ENCODE data around the gene UNC5A. TPM values are rescaled to one million over a fixed set of nuclear protein-coding genes. Genes with fewer than 3 reads are reported as not detected.
A peak's percentile ranks its signal among the peaks of the same experiment; 100 is the strongest.

UNC5A gene
- total RNA-seq, 4 donors from 2014 or later = 0.34 to 0.67 (median 0.67) TPM; not detected in 1

- Histone ChIP-seq H3K4me3 (replicated peaks in 1 of 3) (no peak overlapping the region), H3K27me3 (no peaks in the 10 kb centered on the region), H3K4me1 (peaks cover 0 to 5% of the 10 kb centered on the region in 2 donors), H3K36me3 (no peaks in the 10 kb centered on the region), H3K27ac (no peak overlapping the region), H3K9me3 (no peaks in the 10 kb centered on the region)
- no peak for TF ChIP-seq CTCF (IDR thresholded peaks at IDR 0.05)
- TF ChIP-seq POLR2A (IDR thresholded peaks at IDR 0.05) = no peak
- no peak for DNase-seq
- intact Hi-C loops (cut with DNase I) = no loop called here
- 85 to 91% methylated on average over 8 of the region's 8 CpGs for WGBS, 2 donors
Observed at GRCh38 chr5:176778921-176779465, 31.4 kb upstream of the UNC5A start.

DNA sequence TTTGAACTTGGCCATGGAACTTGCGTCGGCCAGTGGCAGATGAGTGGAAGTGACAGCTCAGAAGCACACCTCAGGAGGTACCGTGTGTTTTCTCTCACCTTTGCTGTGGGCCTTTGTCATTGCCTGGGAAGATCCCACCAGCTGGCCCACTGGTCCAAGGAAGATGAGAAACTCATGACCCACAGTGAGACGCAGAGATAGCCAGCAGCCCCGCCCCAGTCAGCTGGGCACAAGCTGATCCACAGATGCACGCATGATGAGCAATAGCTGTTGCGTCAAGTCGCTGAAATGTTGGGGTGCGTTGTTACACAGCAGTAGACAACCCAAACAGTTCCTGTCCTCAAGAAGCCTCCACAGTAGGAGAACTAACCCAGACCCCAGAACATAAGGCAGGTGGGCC is 30.8 kb upstream of the UNC5A start:
- WGBS, 2 donors = 89% methylated on average over 8 to 9 of the region's 9 CpGs
- Histone ChIP-seq H3K4me3 (replicated peaks in 1 of 3) (no peak overlapping the region), H3K27ac (no peak overlapping the region), H3K4me1 (peaks cover 0 to 5% of the 10 kb centered on the region in 2 donors), H3K9me3 (no peaks in the 10 kb centered on the region), H3K36me3 (no peaks in the 10 kb centered on the region), H3K27me3 (no peaks in the 10 kb centered on the region)
- no peak for DNase-seq
- no peak for TF ChIP-seq POLR2A (IDR thresholded peaks at IDR 0.05)
- intact Hi-C loops (cut with DNase I) = no loop called here

- H3K27me3 ChIP-seq = no peaks in the 10 kb centered on the region
- H3K4me3 ChIP-seq (replicated peaks in 1 of 3) = no peak overlapping the region
- DNase-seq = no peak
- H3K36me3 ChIP-seq = no peaks in the 10 kb centered on the region
- no peaks in the 10 kb centered on the region for H3K9me3 ChIP-seq
- peaks cover 0 to 5% of the 10 kb centered on the region in 2 donors for H3K4me1 ChIP-seq
- TF ChIP-seq CTCF (IDR thresholded peaks at IDR 0.05) (no peak), POLR2A (IDR thresholded peaks at IDR 0.05) (no peak)
- WGBS, 2 donors = 39 to 43% methylated on average over 13 to 14 of the region's 14 CpGs
- no peak overlapping the region for H3K27ac ChIP-seq
- intact Hi-C loops (cut with DNase I) = no loop called here
Observed at GRCh38 chr5:176780176-176781053, 29.9 kb upstream of the UNC5A start.

- no peak overlapping the region for H3K4me3 ChIP-seq (replicated peaks in 1 of 3)
- no peak overlapping the region for H3K27ac ChIP-seq
- peaks cover 0 to 5% of the 10 kb centered on the region in 2 donors for H3K4me1 ChIP-seq
- H3K9me3 ChIP-seq = no peaks in the 10 kb centered on the region
- no peaks in the 10 kb centered on the region for H3K27me3 ChIP-seq
- peak; percentile 42 to 59 for DNase-seq
- no peaks in the 10 kb centered on the region for H3K36me3 ChIP-seq
- 19 to 20% methylated on average over 14 of the region's 14 CpGs for WGBS, 2 donors
- TF ChIP-seq POLR2A (IDR thresholded peaks at IDR 0.05) = no peak
- no peak for TF ChIP-seq CTCF (IDR thresholded peaks at IDR 0.05)
- intact Hi-C loops (cut with DNase I) = no loop called here
Observed at GRCh38 chr5:176781054-176781375, 29.3 kb upstream of the UNC5A start.

GRCh38 chr5:176781638-176782570 is 28.5 kb upstream of the UNC5A start:
- intact Hi-C loops (cut with DNase I) = no loop called here
- Histone ChIP-seq H3K36me3 (no peaks in the 10 kb centered on the region), H3K27me3 (no peaks in the 10 kb centered on the region), H3K4me3 (replicated peaks in 1 of 3) (no peak overlapping the region), H3K27ac (no peak overlapping the region), H3K4me1 (peaks cover 0 to 5% of the 10 kb centered on the region in 2 donors), H3K9me3 (no peaks in the 10 kb centered on the region)
- 74 to 80% methylated on average over 15 to 17 of the region's 17 CpGs for WGBS, 2 donors
- no peak for DNase-seq
- no peak for TF ChIP-seq POLR2A (IDR thresholded peaks at IDR 0.05)
